GM12872 (cell line): Measurements from ENCODE around the gene ZNFX1.

ENCODE experiments used
- CTCF ChIP-seq: IDR thresholded peaks from 3 replicates; pipeline ENCODE4 v1.5.1; 2011; ENCODE audit warnings: low read depth, mild to moderate bottlenecking, low read length, moderate library complexity; ENCODE audit not compliant: insufficient read depth

ZNFX1 gene

GRCh38 chr20:49267327-49267726 lies 10.5 kb downstream of the ZNFX1 start:
- TF ChIP-seq CTCF, result no peak

GRCh38 chr20:49262444-49262843 lies 15.4 kb downstream of the ZNFX1 start:
- no peak for TF ChIP-seq CTCF

GRCh38 chr20:49261173-49261572 lies 16.7 kb downstream of the ZNFX1 start:
- no peak for TF ChIP-seq CTCF

- no peak for TF ChIP-seq CTCF
Observed at GRCh38 chr20:49260218-49260617, 17.6 kb downstream of the ZNFX1 start.

DNA sequence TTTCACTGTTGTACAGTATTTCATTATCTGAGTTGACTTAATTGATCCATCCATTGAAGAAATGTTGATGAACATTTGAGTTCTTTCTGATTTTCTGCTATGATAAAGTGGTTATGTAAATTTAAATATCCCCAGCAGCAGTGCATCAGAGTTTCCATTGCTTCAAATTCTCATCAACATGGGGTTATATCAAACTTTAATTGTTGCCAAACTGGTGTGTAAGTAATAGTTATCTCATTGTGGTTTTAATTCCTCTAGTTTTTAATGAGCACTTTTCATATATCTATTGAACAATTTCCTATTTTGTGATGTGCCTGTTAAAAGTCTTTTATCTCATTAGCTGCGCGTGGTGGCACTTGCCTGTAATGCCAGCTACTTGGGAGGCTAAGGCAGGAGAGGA lies 18.1 kb downstream of the ZNFX1 start:
- TF ChIP-seq CTCF, result no peak

DNA sequence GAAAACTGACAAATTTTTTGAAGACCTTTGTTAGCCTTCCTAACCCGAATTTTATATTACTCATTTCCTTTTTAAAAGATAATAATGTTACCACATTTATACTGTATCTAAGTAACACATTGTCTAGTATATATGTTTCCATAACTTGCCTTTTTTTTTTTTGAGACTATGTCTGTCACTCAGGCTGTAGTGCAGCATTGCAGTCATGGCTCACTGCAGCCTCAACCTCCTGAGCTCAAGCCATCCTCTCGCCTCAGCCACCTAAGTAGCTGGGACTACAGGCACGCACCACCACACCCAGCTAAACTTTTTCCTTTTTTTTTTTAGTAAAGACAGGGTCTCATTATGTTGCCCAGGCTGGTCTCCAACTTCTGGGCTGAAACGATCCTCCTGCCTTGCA lies 18.6 kb downstream of the ZNFX1 start:
- no peak for TF ChIP-seq CTCF

GRCh38 chr20:49256261-49256660 lies 21.6 kb downstream of the ZNFX1 start:
- no peak for TF ChIP-seq CTCF

- no peak for TF ChIP-seq CTCF
Observed at GRCh38 chr20:49252556-49253350, 25.1 kb downstream of the ZNFX1 start.
